ENCODE measurements around the gene SGK2. TPM values are rescaled to one million over a fixed set of nuclear protein-coding genes. Genes with fewer than 3 reads are reported as not detected.

The SGK2 gene
- total and polyA plus RNA-seq, 2 of the 13 experiments (the other 11 are each of a cell fraction or from before 2014, with no cell fraction given), result 6.2 to 29.4 TPM

DNA sequence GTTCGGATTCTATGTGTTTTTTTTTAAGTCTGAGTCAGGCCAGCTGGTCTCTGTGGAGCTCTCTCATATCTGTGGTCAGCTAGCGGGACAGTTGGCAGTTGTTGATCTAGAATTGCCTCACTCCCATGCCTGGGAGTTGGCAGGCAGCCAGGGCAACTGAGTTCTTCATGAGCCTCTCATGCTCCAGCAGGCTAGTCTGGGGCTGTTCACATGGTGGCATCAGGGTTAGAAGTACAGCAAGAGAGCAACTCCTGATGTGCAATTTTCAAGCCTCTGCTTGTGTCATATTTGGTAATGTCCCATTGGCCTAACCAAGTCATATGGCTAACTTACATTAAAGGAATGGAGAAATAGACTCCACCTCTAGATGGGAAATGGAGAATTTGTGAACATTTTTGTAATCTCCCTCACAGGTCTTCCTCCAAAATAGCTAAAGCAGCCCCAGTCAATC lies 25.2 kb downstream of the SGK2 start (continued):
- TF ChIP-seq, protein P1, sequence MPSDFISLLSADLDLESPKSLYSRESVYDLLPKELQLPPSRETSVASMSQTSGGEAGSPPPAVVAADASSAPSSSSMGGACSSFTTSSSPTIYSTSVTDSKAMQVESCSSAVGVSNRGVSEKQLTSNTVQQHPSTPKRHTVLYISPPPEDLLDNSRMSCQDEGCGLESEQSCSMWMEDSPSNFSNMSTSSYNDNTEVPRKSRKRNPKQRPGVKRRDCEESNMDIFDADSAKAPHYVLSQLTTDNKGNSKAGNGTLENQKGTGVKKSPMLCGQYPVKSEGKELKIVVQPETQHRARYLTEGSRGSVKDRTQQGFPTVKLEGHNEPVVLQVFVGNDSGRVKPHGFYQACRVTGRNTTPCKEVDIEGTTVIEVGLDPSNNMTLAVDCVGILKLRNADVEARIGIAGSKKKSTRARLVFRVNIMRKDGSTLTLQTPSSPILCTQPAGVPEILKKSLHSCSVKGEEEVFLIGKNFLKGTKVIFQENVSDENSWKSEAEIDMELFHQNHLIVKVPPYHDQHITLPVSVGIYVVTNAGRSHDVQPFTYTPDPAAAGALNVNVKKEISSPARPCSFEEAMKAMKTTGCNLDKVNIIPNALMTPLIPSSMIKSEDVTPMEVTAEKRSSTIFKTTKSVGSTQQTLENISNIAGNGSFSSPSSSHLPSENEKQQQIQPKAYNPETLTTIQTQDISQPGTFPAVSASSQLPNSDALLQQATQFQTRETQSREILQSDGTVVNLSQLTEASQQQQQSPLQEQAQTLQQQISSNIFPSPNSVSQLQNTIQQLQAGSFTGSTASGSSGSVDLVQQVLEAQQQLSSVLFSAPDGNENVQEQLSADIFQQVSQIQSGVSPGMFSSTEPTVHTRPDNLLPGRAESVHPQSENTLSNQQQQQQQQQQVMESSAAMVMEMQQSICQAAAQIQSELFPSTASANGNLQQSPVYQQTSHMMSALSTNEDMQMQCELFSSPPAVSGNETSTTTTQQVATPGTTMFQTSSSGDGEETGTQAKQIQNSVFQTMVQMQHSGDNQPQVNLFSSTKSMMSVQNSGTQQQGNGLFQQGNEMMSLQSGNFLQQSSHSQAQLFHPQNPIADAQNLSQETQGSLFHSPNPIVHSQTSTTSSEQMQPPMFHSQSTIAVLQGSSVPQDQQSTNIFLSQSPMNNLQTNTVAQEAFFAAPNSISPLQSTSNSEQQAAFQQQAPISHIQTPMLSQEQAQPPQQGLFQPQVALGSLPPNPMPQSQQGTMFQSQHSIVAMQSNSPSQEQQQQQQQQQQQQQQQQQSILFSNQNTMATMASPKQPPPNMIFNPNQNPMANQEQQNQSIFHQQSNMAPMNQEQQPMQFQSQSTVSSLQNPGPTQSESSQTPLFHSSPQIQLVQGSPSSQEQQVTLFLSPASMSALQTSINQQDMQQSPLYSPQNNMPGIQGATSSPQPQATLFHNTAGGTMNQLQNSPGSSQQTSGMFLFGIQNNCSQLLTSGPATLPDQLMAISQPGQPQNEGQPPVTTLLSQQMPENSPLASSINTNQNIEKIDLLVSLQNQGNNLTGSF (CRISPR knock-in tag; IDR thresholded peaks at IDR 0.05), result no peak
- TF ChIP-seq ZBTB7B (CRISPR knock-in tag; IDR thresholded peaks at IDR 0.05), result no peak
- TF ChIP-seq, protein P2, sequence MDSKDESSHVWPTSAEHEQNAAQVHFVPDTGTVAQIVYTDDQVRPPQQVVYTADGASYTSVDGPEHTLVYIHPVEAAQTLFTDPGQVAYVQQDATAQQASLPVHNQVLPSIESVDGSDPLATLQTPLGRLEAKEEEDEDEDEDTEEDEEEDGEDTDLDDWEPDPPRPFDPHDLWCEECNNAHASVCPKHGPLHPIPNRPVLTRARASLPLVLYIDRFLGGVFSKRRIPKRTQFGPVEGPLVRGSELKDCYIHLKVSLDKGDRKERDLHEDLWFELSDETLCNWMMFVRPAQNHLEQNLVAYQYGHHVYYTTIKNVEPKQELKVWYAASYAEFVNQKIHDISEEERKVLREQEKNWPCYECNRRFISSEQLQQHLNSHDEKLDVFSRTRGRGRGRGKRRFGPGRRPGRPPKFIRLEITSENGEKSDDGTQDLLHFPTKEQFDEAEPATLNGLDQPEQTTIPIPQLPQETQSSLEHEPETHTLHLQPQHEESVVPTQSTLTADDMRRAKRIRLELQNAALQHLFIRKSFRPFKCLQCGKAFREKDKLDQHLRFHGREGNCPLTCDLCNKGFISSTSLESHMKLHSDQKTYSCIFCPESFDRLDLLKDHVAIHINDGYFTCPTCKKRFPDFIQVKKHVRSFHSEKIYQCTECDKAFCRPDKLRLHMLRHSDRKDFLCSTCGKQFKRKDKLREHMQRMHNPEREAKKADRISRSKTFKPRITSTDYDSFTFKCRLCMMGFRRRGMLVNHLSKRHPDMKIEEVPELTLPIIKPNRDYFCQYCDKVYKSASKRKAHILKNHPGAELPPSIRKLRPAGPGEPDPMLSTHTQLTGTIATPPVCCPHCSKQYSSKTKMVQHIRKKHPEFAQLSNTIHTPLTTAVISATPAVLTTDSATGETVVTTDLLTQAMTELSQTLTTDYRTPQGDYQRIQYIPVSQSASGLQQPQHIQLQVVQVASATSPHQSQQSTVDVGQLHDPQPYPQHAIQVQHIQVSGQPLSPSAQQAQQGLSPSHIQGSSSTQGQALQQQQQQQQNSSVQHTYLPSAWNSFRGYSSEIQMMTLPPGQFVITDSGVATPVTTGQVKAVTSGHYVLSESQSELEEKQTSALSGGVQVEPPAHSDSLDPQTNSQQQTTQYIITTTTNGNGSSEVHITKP (CRISPR knock-in tag; IDR thresholded peaks at IDR 0.05; ENCODE audit: low read depth), result peak; percentile 80
- peak; percentile 81 for TF ChIP-seq CBFB (CRISPR knock-in tag; IDR thresholded peaks at IDR 0.05)
- TF ChIP-seq, protein P3, sequence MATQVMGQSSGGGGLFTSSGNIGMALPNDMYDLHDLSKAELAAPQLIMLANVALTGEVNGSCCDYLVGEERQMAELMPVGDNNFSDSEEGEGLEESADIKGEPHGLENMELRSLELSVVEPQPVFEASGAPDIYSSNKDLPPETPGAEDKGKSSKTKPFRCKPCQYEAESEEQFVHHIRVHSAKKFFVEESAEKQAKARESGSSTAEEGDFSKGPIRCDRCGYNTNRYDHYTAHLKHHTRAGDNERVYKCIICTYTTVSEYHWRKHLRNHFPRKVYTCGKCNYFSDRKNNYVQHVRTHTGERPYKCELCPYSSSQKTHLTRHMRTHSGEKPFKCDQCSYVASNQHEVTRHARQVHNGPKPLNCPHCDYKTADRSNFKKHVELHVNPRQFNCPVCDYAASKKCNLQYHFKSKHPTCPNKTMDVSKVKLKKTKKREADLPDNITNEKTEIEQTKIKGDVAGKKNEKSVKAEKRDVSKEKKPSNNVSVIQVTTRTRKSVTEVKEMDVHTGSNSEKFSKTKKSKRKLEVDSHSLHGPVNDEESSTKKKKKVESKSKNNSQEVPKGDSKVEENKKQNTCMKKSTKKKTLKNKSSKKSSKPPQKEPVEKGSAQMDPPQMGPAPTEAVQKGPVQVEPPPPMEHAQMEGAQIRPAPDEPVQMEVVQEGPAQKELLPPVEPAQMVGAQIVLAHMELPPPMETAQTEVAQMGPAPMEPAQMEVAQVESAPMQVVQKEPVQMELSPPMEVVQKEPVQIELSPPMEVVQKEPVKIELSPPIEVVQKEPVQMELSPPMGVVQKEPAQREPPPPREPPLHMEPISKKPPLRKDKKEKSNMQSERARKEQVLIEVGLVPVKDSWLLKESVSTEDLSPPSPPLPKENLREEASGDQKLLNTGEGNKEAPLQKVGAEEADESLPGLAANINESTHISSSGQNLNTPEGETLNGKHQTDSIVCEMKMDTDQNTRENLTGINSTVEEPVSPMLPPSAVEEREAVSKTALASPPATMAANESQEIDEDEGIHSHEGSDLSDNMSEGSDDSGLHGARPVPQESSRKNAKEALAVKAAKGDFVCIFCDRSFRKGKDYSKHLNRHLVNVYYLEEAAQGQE (IDR thresholded peaks at IDR 0.05; ENCODE audit: borderline replicate concordance in 1 of 2, low read depth in 1 of 2, low read length in 2 of 2), result no peak
- TF ChIP-seq HDAC2 (CRISPR knock-in tag; IDR thresholded peaks at IDR 0.05), result peak; percentile 28; the same call in 1 of the 2 replicates
- TF ChIP-seq ZFP36L1 (CRISPR knock-in tag; IDR thresholded peaks at IDR 0.05), result peak; percentile 70; the same call in 1 of the 2 replicates
- 0 out of 2 replicates have a peak, but pooled peaks have one; percentile 40 for TF ChIP-seq GATA4 (IDR thresholded peaks at IDR 0.05; ENCODE audit: borderline replicate concordance, low read depth)
- peak; percentile 19; the same call in 1 of the 2 replicates for TF ChIP-seq MIER3 (CRISPR knock-in tag; IDR thresholded peaks at IDR 0.05; ENCODE audit: borderline replicate concordance)
- TF ChIP-seq SYNCRIP (IDR thresholded peaks at IDR 0.05; ENCODE audit: insufficient read depth, low read depth, low read length), result no peak
- 0 out of 2 replicates have a peak, but pooled peaks have one; percentile 8 for TF ChIP-seq ZNF501 (CRISPR knock-in tag; IDR thresholded peaks at IDR 0.05)
- TF ChIP-seq ARHGAP35 (CRISPR knock-in tag; IDR thresholded peaks at IDR 0.05; ENCODE audit: borderline replicate concordance), result no peak
- TF ChIP-seq KDM5B (CRISPR knock-in tag; IDR thresholded peaks at IDR 0.05; ENCODE audit: borderline replicate concordance), result 0 out of 2 replicates have a peak, but pooled peaks have one; percentile 27
- TF ChIP-seq KLF9 (CRISPR knock-in tag; IDR thresholded peaks at IDR 0.05; ENCODE audit: low read depth), result no peak
- TF ChIP-seq RBM22 (optimal IDR thresholded peaks at IDR 0.05; ENCODE audit: low read length), result no peak

Data from HepG2 (cell line).